GM04503 (cell line): ENCODE results near the gene ERGIC1.

Source experiments
- DNase-seq: peaks from one replicate; pipeline ENCODE4 v3.0.0-alpha.2; 2012; ENCODE audit warnings: low read depth

ERGIC1 gene

GRCh38 chr5:172983542-172984243, 149.6 kb downstream of the ERGIC1 start, which contains the start of gene ATP6V0E1:
TSS of gene ATP6V0E1 (plus strand) at chr5:172983771. CDS start at chr5:172983861, 90 bp downstream.
- peak; percentile 70 for DNase-seq

- peak; percentile 63 for DNase-seq
Observed at GRCh38 chr5:172984244-172984953, 150.3 kb downstream of the ERGIC1 start.

- DNase-seq, result no peak
Observed at GRCh38 chr5:172985596-172985995, 151.5 kb downstream of the ERGIC1 start.

GRCh38 chr5:172988276-172988675, 154.2 kb downstream of the ERGIC1 start:
- no peak for DNase-seq

GRCh38 chr5:172990776-172991175, 156.7 kb downstream of the ERGIC1 start:
- DNase-seq, result no peak

- no peak for DNase-seq
Observed at GRCh38 chr5:172994405-172994804, 160.4 kb downstream of the ERGIC1 start.

- no peak for DNase-seq
Observed at GRCh38 chr5:172999372-172999973, 165.4 kb downstream of the ERGIC1 start.

GRCh38 chr5:172999974-173000373, 165.9 kb downstream of the ERGIC1 start:
- no peak for DNase-seq

- no peak for DNase-seq
Observed at GRCh38 chr5:173001229-173001841, 167.3 kb downstream of the ERGIC1 start.
